Small intestine (tissue), 7 donors: Measurements from ENCODE around the gene GDNF. TPM values are rescaled to one million over a fixed set of nuclear protein-coding genes. Genes with fewer than 3 reads are reported as not detected.
"Not testable (repeated sequence)": the region's sequence is repeated elsewhere in the genome, so short reads cannot be mapped to it uniquely, and the experiment has no call there.

ENCODE experiments used
- DNase-seq, 2 donors: peaks; one replicate each; pipeline versions ENCODE4 v3.0.0 to v3.0.0-alpha.2; 2013
- FAIRE-seq: peaks from 2 replicates; lab custom pipeline; 2012; peaks lifted over from hg19 to GRCh38; lab: Jason Lieb, UNC
- H3K27ac ChIP-seq, 3 donors: one replicate each; pipeline ENCODE4 v1.5.1; 2013; ENCODE audit warnings: low read length in 2 of 3, mild to moderate bottlenecking in 2 of 3, control low read depth in 1 of 3, inconsistent platforms in 1 of 3, low read depth in 1 of 3, moderate library complexity in 1 of 3
- H3K27me3 ChIP-seq, 3 donors: one replicate each; pipeline ENCODE4 v1.6.1; 2013; ENCODE audit warnings: low read length in 3 of 3, inconsistent platforms in 1 of 3; ENCODE audit not compliant: control insufficient read depth in 3 of 3, insufficient read depth in 3 of 3
- H3K36me3 ChIP-seq, 3 donors: one replicate each; pipeline ENCODE4 v1.6.1; 2013; ENCODE audit warnings: low read length in 3 of 3, inconsistent platforms in 1 of 3, low read depth in 1 of 3, mild to moderate bottlenecking in 1 of 3, moderate library complexity in 1 of 3; ENCODE audit not compliant: control insufficient read depth in 3 of 3, insufficient read depth in 2 of 3
- H3K4me1 ChIP-seq, 3 donors: one replicate each; pipeline ENCODE4 v1.6.1; 2013; ENCODE audit warnings: low read length in 2 of 3, inconsistent platforms in 1 of 3, low read depth in 1 of 3, mild to moderate bottlenecking in 1 of 3, moderate library complexity in 1 of 3; ENCODE audit not compliant: control insufficient read depth in 3 of 3, insufficient read depth in 2 of 3
- H3K4me3 ChIP-seq, 3 donors: one replicate each; pipeline ENCODE4 v1.5.1; 2013; ENCODE audit warnings: low read length in 3 of 3, control low read depth in 1 of 3, inconsistent platforms in 1 of 3, low read depth in 1 of 3, mild to moderate bottlenecking in 1 of 3, moderate library complexity in 1 of 3
- H3K9me3 ChIP-seq, 2 donors: one replicate each; pipeline ENCODE4 v1.6.1; 2013; ENCODE audit warnings: low read depth in 1 of 2, low read length in 1 of 2; ENCODE audit not compliant: control insufficient read depth in 2 of 2, insufficient read depth in 1 of 2
- WGBS, 3 donors: extraction: QIAGEN DNeasy Blood & Tissue Kit; methylation state at CpG; one replicate each; pipeline ENCODE4 v1.1.7; 2013; 5-methylcytosine and 5-hydroxymethylcytosine counted together
- polyA plus RNA-seq, 4 donors: library from polyadenylated mRNA; stranded (reverse) in 3 of 4; unstranded in 1 of 4; fragments of 200-250 nt in 3 of 4; fragments of 120-200 nt in 1 of 4; gene quantifications; one replicate each; pipeline versions ENCODE4 v1.2.1 to v1.2.3, GENCODE V29; 2013
- donor health status: healthy with polysubstance abuse.
- donor health status: control.
- donor health status: control.
- donor health status: Bipolar disorder and iron deficiency.
- donor health status: healthy.

The GDNF gene
- polyA plus RNA-seq, 4 donors, result 0.46 to 2.3 TPM; not detected in 2

GRCh38 chr5:37786416-37786815 is 53.4 kb downstream of the GDNF start:
- no peaks in the 10 kb centered on the region for H3K4me1 ChIP-seq
- no peaks in the 10 kb centered on the region for H3K36me3 ChIP-seq
- 58 to 67% (median 66%) methylated on average over 2 of the region's 2 CpGs for WGBS, 3 donors
- DNase-seq (no peak), FAIRE-seq (no peak)
- no peak overlapping the region for H3K27ac ChIP-seq
- no peaks in the 10 kb centered on the region for H3K9me3 ChIP-seq
- no peaks in the 10 kb centered on the region for H3K27me3 ChIP-seq
- no peak overlapping the region for H3K4me3 ChIP-seq

GRCh38 chr5:37781409-37781808 is 58.4 kb downstream of the GDNF start:
- not testable (repeated sequence) for H3K9me3 ChIP-seq, FAIRE-seq, H3K36me3 ChIP-seq, H3K4me3 ChIP-seq, H3K27ac ChIP-seq, H3K4me1 ChIP-seq, H3K27me3 ChIP-seq, DNase-seq
- WGBS, 3 donors, result 88 to 91% (median 90%) methylated on average over 8 of the region's 8 CpGs

GRCh38 chr5:37777432-37778130 is 62.3 kb downstream of the GDNF start:
- Histone ChIP-seq H3K36me3 (no peaks in the 10 kb centered on the region), H3K27ac (peak overlapping the region in 2 of 3 donors; percentile 48 to 51), H3K27me3 (no peaks in the 10 kb centered on the region), H3K4me1 (no peaks in the 10 kb centered on the region), H3K4me3 (no peak overlapping the region), H3K9me3 (peaks cover 1 to 9% of the 10 kb centered on the region in 2 donors)
- FAIRE-seq (no peak), DNase-seq (no peak)
- WGBS, 3 donors, result 86 to 93% (median 93%) methylated on average over 15 of the region's 15 CpGs

GRCh38 chr5:37776826-37777225 is 63.0 kb downstream of the GDNF start:
- DNase-seq, result no peak
- 72 to 86% (median 84%) methylated on average over 7 of the region's 7 CpGs for WGBS, 3 donors

GRCh38 chr5:37774912-37775483 is 64.8 kb downstream of the GDNF start:
- peaks cover 1 to 9% of the 10 kb centered on the region in 2 donors for H3K9me3 ChIP-seq
- H3K36me3 ChIP-seq, result no peaks in the 10 kb centered on the region
- DNase-seq (no peak), FAIRE-seq (no peak)
- WGBS, 3 donors, result 98 to 99% (median 99%) methylated on average over 9 of the region's 9 CpGs
- no peaks in the 10 kb centered on the region for H3K4me1 ChIP-seq
- no peaks in the 10 kb centered on the region for H3K27me3 ChIP-seq
- no peak overlapping the region for H3K4me3 ChIP-seq
- H3K27ac ChIP-seq, result no peak overlapping the region

More at GRCh38 chr5:37776826-37777225, 63.0 kb downstream of the GDNF start:
- Histone ChIP-seq H3K9me3 (peaks cover 1 to 9% of the 10 kb centered on the region in 2 donors), H3K27me3 (no peaks in the 10 kb centered on the region), H3K27ac (peak overlapping the region in 2 of 3 donors; percentile 48 to 51), H3K4me3 (no peak overlapping the region), H3K4me1 (no peaks in the 10 kb centered on the region), H3K36me3 (no peaks in the 10 kb centered on the region)
- FAIRE-seq, result no peak

- DNase-seq (no peak), FAIRE-seq (no peak)
- WGBS, 3 donors, result 77 to 86% (median 85%) methylated on average over 1 of the region's 1 CpG
- H3K4me1 ChIP-seq, result no peaks in the 10 kb centered on the region
- H3K27me3 ChIP-seq, result no peaks in the 10 kb centered on the region
- H3K9me3 ChIP-seq, result peaks cover 1 to 9% of the 10 kb centered on the region in 2 donors
- no peak overlapping the region for H3K4me3 ChIP-seq
- H3K27ac ChIP-seq, result no peak overlapping the region
- H3K36me3 ChIP-seq, result no peaks in the 10 kb centered on the region
Observed at GRCh38 chr5:37773809-37774208, 66.0 kb downstream of the GDNF start.

GRCh38 chr5:37772255-37772654 is 67.6 kb downstream of the GDNF start:
- H3K27ac ChIP-seq, result no peak overlapping the region
- H3K4me3 ChIP-seq, result no peak overlapping the region
- no peak for DNase-seq
- no peaks in the 10 kb centered on the region for H3K27me3 ChIP-seq
- no peaks in the 10 kb centered on the region for H3K36me3 ChIP-seq
- H3K9me3 ChIP-seq, result peaks cover 1 to 9% of the 10 kb centered on the region in 2 donors
- 78 to 89% (median 88%) methylated on average over 2 of the region's 2 CpGs for WGBS, 3 donors
- no peak for FAIRE-seq
- H3K4me1 ChIP-seq, result peaks cover 0 to 2% (median 0%) of the 10 kb centered on the region in 3 donors

GRCh38 chr5:37771731-37772130 is 68.1 kb downstream of the GDNF start:
- H3K27me3 ChIP-seq, result no peaks in the 10 kb centered on the region
- DNase-seq (no peak), FAIRE-seq (no peak)
- peaks cover 1 to 9% of the 10 kb centered on the region in 2 donors for H3K9me3 ChIP-seq
- peaks cover 0 to 2% (median 0%) of the 10 kb centered on the region in 3 donors for H3K4me1 ChIP-seq
- 65 to 94% (median 89%) methylated on average over 2 of the region's 2 CpGs for WGBS, 3 donors
- H3K27ac ChIP-seq, result no peak overlapping the region
- H3K36me3 ChIP-seq, result no peaks in the 10 kb centered on the region
- H3K4me3 ChIP-seq, result no peak overlapping the region
